Thoracic aorta (tissue), 2 donors: ENCODE results near the gene PTPRE. TPM values are rescaled to one million over a fixed set of nuclear protein-coding genes. Genes with fewer than 3 reads are reported as not detected.

Experiments
- ATAC-seq: fragments of 150-250 bp; one replicate; pipeline ENCODE4 v1.8.0; 2017; ENCODE audit warnings: low read depth; ENCODE audit not compliant: insufficient number of reproducible peaks, low FRiP score
- DNase-seq: peaks from one replicate; pipeline ENCODE4 v3.0.0-alpha.2; 2020; ENCODE audit warnings: low spot score
- H3K27ac ChIP-seq, 2 donors: fragments of 200-600 bp; sonication (generic); 1 replicate in 1 of 2; 2 replicates in 1 of 2; pipeline ENCODE4 v1.5.1; 2016; ENCODE audit warnings: mild to moderate bottlenecking in 2 of 2, moderate library complexity in 2 of 2
- H3K27me3 ChIP-seq: fragments of 200-600 bp; sonication (generic); replicated peaks from 2 replicates; pipeline ENCODE4 v1.6.0; 2016; ENCODE audit warnings: mild to moderate bottlenecking; ENCODE audit not compliant: insufficient read depth
- H3K36me3 ChIP-seq: fragments of 200-600 bp; sonication (generic); one replicate; pipeline ENCODE4 v1.5.1; 2016
- H3K4me1 ChIP-seq, 2 donors: fragments of 200-600 bp; sonication (generic); 1 replicate in 1 of 2; 2 replicates in 1 of 2; pipeline versions ENCODE4 v1.5.1 to v1.6.0; 2016; ENCODE audit warnings: low read depth in 2 of 2, mild to moderate bottlenecking in 1 of 2; ENCODE audit not compliant: control insufficient read depth in 1 of 2
- H3K4me3 ChIP-seq: fragments of 200-600 bp; sonication (generic); 2 replicates; pipeline ENCODE4 v1.5.1; 2016; ENCODE audit warnings: mild to moderate bottlenecking
- H3K9me3 ChIP-seq: fragments of 200-600 bp; sonication (generic); 2 replicates; pipeline ENCODE4 v1.5.1; 2016
- CTCF ChIP-seq: fragments of 200-600 bp; sonication (generic); IDR thresholded peaks from one replicate; pipeline ENCODE4 v1.5.1; 2019; ENCODE audit warnings: antibody characterized with exemption
- total RNA-seq, 2 donors: library from RNA; depleted of rRNA; stranded (reverse); fragments of >200 nt; gene quantifications; one replicate each; pipeline versions ENCODE4 v1.1.0 to v1.2.3, GENCODE V29; 2016

Gene PTPRE
- total RNA-seq, 2 donors from 2014 or later, result 41.9 to 45.1 TPM

GRCh38 chr10:128124813-128125403 lies 218.0 kb downstream of the PTPRE start:
- ATAC-seq (no peak), DNase-seq (no peak)
- TF ChIP-seq CTCF, result no peak
- H3K4me1 ChIP-seq, result peaks cover 11 to 12% of the 10 kb centered on the region in 2 donors
- H3K27me3 ChIP-seq, result no peaks in the 10 kb centered on the region
- H3K36me3 ChIP-seq, result no peaks in the 10 kb centered on the region
- H3K27ac ChIP-seq, result no peak overlapping the region
- H3K4me3 ChIP-seq, result peak overlapping the region; percentile 76
- no peaks in the 10 kb centered on the region for H3K9me3 ChIP-seq

DNA sequence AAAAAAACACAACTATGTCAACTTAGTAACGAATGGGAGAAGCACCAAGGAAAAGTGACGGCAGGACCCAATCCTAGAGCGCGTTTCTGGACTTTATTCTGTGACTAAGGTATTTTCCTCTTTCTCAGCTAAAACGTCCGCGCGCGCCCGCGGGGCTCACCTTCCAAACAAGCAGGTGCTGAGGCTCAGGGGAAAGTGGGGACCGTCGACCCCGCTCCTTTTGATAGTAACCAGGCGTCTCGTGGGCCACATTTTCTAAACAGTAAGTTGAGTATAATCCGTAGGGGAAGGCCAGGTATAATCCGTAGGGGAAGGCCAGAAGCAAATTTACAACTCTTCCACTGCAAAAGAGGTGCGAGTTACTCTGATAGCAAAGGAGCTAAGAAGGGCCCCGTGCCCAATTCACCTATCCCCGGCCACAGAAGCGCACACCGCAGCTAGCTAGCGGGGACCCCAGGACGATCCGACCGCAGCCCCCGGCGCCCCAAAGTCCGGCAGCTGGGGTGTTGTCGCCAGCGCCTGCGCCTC lies 218.6 kb downstream of the PTPRE start:
- H3K9me3 ChIP-seq, result no peaks in the 10 kb centered on the region
- peaks cover 11 to 12% of the 10 kb centered on the region in 2 donors for H3K4me1 ChIP-seq
- no peak overlapping the region for H3K27ac ChIP-seq
- no peak for DNase-seq
- no peaks in the 10 kb centered on the region for H3K36me3 ChIP-seq
- H3K27me3 ChIP-seq, result no peaks in the 10 kb centered on the region
- no peak for TF ChIP-seq CTCF
- no peak for ATAC-seq
- H3K4me3 ChIP-seq, result peak overlapping the region; percentile 76

GRCh38 chr10:128125944-128126764 lies 219.3 kb downstream of the PTPRE start, which contains the start of gene MKI67:
MKI67 (minus strand) TSS chr10:128126423; CDS start chr10:128125667, 756 bp downstream.
- DNase-seq, result peak; percentile 47
- Histone ChIP-seq H3K36me3 (no peaks in the 10 kb centered on the region), H3K9me3 (no peaks in the 10 kb centered on the region), H3K4me1 (peaks cover 11 to 12% of the 10 kb centered on the region in 2 donors), H3K4me3 (peak within 1 kb of the TSS; percentile 76), H3K27ac (no peak within 1 kb of the TSS), H3K27me3 (no peaks in the 10 kb centered on the region)
- TF ChIP-seq CTCF, result no peak
- ATAC-seq, result peak; percentile 76

DNA sequence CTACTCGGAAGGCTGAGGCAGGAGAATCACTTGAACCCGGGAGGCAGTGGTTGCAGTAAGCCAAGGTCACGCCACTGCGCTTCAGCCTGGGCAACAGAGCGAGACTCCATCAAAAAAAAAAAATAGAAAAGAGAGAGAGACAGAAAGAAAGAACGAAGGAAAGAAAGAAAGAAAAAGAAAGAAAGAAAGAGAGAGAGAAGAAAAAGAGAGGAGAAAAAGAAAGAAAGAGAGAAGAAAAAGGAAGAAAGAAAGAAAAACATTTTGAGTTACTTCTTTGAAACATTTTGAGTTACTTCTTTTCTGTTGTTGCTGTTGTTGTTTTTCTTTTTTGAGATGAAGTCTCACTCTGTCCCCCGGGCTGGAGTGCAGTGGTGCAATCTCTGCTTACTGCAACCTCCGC lies 221.7 kb downstream of the PTPRE start:
- Histone ChIP-seq H3K27ac (no peak overlapping the region), H3K27me3 (no peaks in the 10 kb centered on the region), H3K4me1 (peaks cover 11 to 12% of the 10 kb centered on the region in 2 donors), H3K4me3 (no peak overlapping the region), H3K36me3 (no peaks in the 10 kb centered on the region), H3K9me3 (no peaks in the 10 kb centered on the region)
- DNase-seq (no peak), ATAC-seq (no peak)
- TF ChIP-seq CTCF, result no peak

GRCh38 chr10:128130051-128130450 lies 223.1 kb downstream of the PTPRE start:
- Histone ChIP-seq H3K4me1 (peaks cover 10% of the 10 kb centered on the region in 2 donors), H3K27ac (no peak overlapping the region), H3K9me3 (no peaks in the 10 kb centered on the region), H3K27me3 (no peaks in the 10 kb centered on the region), H3K36me3 (no peaks in the 10 kb centered on the region), H3K4me3 (no peak overlapping the region)
- TF ChIP-seq CTCF, result no peak
- no peak for DNase-seq
- ATAC-seq, result no peak
